PC-3 (cell line): ENCODE measurements around the gene GPBP1.

Experiments
- EZH2 ChIP-seq: fragments of 300-600 bp; sonication (generic); IDR thresholded peaks from one replicate; pipeline ENCODE4 v1.6.1; 2017; ENCODE audit warnings: antibody characterized with exemption, mild to moderate bottlenecking, low read length; ENCODE audit not compliant: unreplicated experiment
- EZH2phosphoT487 ChIP-seq: fragments of 300-600 bp; sonication (generic); IDR thresholded peaks from 2 replicates; pipeline ENCODE4 v1.6.1; 2018; ENCODE audit warnings: mild to moderate bottlenecking, antibody characterized with exemption, low read length, borderline replicate concordance
- TF ChIP-seq, protein P1 (sequence below): fragments of 300-600 bp; sonication (generic); conservative IDR thresholded peaks from 2 replicates; pipeline ENCODE4 v1.5.1; 2017; ENCODE audit warnings: antibody characterized with exemption, low read depth, mild to moderate bottlenecking, low read length

DNA sequence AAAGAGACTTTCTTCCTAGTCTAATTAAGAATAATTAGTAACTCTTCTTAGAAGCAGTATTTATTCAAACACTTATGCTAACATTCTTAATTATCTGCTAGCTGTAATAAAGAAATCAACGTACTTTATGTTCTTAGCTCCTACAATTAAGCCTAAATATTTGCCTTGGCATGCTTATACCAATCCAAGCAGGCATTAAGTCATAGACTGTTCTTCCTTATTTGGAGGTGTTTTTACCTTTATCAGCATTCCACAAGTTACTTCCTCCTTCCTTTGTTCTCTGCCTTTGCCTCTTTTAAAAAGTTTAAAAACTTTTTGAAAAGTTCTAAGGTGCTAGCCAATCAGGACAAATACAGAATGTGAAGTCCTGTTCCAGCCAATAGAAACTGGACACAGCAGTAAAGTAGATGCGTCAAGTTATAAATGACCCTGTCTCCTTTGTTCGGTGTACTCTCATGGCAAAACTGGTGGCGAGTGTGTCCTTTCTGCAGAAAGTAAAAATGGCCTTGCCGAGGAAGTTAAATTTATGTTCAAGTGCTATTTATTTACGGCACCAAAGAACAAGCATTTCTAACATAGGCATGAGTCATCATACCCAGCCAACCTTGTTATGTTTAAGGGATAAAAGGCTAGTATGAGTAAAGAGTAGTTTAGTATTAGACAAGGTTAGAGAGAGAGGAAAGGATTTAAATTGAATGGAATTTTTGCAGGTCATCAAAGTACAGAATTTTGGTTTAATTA, 58.6 kb downstream of the GPBP1 start:
- TF ChIP-seq, protein P1, sequence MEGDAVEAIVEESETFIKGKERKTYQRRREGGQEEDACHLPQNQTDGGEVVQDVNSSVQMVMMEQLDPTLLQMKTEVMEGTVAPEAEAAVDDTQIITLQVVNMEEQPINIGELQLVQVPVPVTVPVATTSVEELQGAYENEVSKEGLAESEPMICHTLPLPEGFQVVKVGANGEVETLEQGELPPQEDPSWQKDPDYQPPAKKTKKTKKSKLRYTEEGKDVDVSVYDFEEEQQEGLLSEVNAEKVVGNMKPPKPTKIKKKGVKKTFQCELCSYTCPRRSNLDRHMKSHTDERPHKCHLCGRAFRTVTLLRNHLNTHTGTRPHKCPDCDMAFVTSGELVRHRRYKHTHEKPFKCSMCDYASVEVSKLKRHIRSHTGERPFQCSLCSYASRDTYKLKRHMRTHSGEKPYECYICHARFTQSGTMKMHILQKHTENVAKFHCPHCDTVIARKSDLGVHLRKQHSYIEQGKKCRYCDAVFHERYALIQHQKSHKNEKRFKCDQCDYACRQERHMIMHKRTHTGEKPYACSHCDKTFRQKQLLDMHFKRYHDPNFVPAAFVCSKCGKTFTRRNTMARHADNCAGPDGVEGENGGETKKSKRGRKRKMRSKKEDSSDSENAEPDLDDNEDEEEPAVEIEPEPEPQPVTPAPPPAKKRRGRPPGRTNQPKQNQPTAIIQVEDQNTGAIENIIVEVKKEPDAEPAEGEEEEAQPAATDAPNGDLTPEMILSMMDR: no peak
- TF ChIP-seq EZH2phosphoT487 (no peak), EZH2 (no peak)
